ENCODE data around the gene SFTPA1.

DNA sequence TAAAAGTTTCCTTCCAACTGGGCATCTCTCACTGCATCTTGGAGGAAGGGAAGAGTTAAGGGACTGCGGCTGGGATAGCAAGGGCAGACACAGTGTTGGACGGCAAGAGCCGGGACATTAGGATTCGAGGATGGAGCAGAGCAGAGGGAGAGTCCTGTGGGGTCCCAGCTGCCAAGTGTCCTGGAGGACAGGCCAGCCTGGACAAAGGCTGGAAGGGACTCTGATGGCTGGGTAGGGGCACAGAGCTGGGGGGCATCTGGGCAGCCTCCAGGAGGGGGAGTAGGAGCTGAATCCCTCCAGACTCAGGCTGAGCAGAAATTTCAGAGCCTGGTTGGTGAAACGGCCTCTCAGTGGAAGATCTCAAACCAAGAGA is 19.2 kb downstream of the SFTPA1 start:
- TF ChIP-seq EZH2 (IDR thresholded peaks at IDR 0.05; ENCODE audit: insufficient read depth, poor library complexity, severe bottlenecking) (no peak), EZH2phosphoT487 (IDR thresholded peaks at IDR 0.05; ENCODE audit: insufficient read depth, low read depth) (no peak)
